Measurements from ENCODE around the gene LRTM2. TPM values are rescaled to one million over a fixed set of nuclear protein-coding genes. Genes with fewer than 3 reads are reported as not detected.

The LRTM2 gene
- total and polyA plus RNA-seq, 2 experiments from 2014 or later: not detected

DNA sequence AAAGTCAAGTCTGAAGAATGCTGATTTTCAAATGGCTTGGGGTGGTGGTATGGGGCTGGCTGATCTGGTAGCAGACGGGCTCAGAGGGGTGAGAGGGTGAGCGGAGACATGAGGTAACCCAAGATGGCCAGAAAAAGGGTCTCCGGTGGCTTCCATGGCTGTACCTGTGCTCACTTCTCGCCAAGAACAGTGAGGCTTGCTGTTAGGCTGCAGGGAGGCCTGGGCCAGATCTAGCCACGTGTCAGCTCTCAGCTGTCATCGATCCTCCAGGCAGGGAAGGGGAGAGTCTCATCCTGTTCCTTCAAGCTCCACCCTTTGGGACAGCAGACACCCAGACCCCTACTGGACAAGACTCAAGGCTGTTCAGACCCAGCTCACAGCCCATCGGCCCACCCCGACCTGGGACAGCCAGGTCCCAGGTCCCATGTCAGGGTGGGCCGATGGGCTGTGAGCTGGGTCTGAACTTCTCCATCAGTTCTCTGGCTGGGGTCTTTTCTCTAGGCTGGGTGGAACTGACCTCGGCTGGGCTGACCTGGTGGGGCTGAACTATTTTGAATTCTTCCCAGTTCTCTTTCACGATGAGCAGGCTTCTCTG, 9.0 kb downstream of the LRTM2 start:
- Histone ChIP-seq H3K36me3 (replicated peaks; ENCODE audit: insufficient read depth, low read depth) (no peaks in the 10 kb centered on the region), H3K27me3 (no peaks in the 10 kb centered on the region), H4K20me1 (ENCODE audit: insufficient read depth, poor library complexity, severe bottlenecking) (no peaks in the 10 kb centered on the region), H3K9me3 (ENCODE audit: low read depth) (no peaks in the 10 kb centered on the region), H3K4me3 (no peak overlapping the region), H3K4me1 (ENCODE audit: insufficient read depth) (no peaks in the 10 kb centered on the region), H3K9me2 (replicated peaks; ENCODE audit: insufficient read depth) (no peaks in the 10 kb centered on the region), H3K79me2 (no peaks in the 10 kb centered on the region), H3K4me2 (no peak overlapping the region), H3K27ac (no peak overlapping the region), H2AFZ (no peak overlapping the region)
- WGBS (ENCODE audit: low lambda C conversion rate, missing lambda C conversion rate): 90% methylated on average over 11 of the region's 11 CpGs
- TF ChIP-seq, protein P1, sequence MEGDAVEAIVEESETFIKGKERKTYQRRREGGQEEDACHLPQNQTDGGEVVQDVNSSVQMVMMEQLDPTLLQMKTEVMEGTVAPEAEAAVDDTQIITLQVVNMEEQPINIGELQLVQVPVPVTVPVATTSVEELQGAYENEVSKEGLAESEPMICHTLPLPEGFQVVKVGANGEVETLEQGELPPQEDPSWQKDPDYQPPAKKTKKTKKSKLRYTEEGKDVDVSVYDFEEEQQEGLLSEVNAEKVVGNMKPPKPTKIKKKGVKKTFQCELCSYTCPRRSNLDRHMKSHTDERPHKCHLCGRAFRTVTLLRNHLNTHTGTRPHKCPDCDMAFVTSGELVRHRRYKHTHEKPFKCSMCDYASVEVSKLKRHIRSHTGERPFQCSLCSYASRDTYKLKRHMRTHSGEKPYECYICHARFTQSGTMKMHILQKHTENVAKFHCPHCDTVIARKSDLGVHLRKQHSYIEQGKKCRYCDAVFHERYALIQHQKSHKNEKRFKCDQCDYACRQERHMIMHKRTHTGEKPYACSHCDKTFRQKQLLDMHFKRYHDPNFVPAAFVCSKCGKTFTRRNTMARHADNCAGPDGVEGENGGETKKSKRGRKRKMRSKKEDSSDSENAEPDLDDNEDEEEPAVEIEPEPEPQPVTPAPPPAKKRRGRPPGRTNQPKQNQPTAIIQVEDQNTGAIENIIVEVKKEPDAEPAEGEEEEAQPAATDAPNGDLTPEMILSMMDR (IDR thresholded peaks at IDR 0.05; ENCODE audit: poor library complexity): no peak
- TF ChIP-seq EZH2phosphoT487 (IDR thresholded peaks at IDR 0.05; ENCODE audit: low read depth, severe bottlenecking, unreplicated experiment): no peak
- TF ChIP-seq EZH2 (IDR thresholded peaks at IDR 0.05; ENCODE audit: borderline replicate concordance): no peak
- DNase-seq (ENCODE audit: low spot score): no peak

DNA sequence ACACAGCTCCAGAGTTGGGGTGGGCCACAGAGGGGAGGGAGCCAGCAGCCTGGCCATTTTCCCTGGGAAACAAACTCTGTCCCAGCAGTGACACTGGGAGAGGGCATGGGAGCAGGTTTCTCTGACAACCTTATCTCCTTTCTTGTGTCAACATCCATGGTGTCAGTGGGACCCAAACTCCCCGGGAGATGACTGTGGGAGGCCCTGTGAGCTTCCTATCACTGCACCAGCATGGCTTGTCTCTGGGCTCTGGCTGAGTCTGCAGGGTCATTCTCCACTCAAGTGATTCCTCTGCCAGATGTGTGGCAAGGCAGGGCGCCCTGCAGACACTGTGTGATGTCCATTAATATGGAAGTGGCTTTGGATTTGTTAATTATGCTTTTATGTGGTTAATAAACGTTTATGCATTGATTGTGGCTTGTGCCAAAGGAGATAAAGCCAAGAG, 10.1 kb downstream of the LRTM2 start:
- whole genome bisulfite sequencing (ENCODE audit: low lambda C conversion rate, missing lambda C conversion rate): 37% methylated on average over 3 of the region's 3 CpGs
- no peaks in the 10 kb centered on the region for H3K36me3 ChIP-seq (replicated peaks; ENCODE audit: insufficient read depth, low read depth)
- no peak overlapping the region for H3K4me2 ChIP-seq
- no peaks in the 10 kb centered on the region for H3K4me1 ChIP-seq (ENCODE audit: insufficient read depth)
- H3K9me2 ChIP-seq (replicated peaks; ENCODE audit: insufficient read depth): no peaks in the 10 kb centered on the region
- H3K27me3 ChIP-seq: no peaks in the 10 kb centered on the region
- no peaks in the 10 kb centered on the region for H3K9me3 ChIP-seq (ENCODE audit: low read depth)
- H3K27ac ChIP-seq: no peak overlapping the region
- H4K20me1 ChIP-seq (ENCODE audit: insufficient read depth, poor library complexity, severe bottlenecking): no peaks in the 10 kb centered on the region
- TF ChIP-seq, protein P1 (IDR thresholded peaks at IDR 0.05; ENCODE audit: poor library complexity): no peak
- no peak for TF ChIP-seq EZH2 (IDR thresholded peaks at IDR 0.05; ENCODE audit: borderline replicate concordance)
- DNase-seq (ENCODE audit: low spot score): no peak
- H2AFZ ChIP-seq: no peak overlapping the region
- H3K4me3 ChIP-seq: no peak overlapping the region
- no peaks in the 10 kb centered on the region for H3K79me2 ChIP-seq

DNA sequence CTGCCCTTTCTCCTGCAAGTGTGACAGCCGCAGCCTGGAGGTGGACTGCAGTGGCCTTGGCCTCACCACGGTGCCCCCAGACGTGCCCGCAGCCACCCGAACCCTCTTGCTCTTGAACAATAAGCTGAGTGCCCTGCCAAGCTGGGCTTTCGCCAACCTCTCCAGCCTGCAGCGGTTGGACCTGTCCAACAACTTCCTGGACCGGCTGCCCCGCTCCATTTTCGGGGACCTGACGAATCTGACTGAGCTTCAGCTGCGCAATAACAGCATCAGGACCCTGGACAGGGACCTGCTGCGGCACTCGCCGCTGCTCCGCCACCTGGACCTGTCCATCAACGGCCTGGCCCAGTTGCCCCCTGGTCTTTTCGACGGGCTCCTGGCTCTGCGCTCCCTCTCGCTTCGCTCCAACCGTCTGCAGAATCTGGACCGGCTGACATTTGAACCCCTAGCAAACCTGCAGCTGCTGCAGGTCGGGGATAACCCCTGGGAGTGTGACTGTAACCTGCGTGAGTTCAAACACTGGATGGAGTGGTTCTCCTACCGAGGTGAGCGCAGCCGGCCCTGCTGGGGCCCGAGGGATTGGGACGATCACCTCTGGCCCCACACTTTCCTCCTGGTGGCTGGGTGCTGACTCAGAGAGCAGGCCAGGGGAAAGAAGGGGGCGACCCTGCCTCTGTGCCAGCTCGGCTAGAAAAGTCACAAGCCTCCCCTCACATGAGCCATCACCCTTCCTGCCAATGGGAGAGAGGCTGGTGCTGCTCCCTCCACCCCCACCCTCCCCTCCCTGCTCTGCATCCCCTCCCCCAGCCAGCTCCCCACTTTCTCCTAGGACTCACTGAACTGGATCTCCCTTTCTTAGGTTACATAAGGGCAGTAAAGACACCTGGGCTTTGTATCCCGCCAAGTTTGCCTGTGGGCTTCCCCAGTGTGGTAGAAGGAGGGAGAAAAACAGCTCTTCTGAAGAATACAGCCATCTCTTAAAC, 10.9 kb downstream of the LRTM2 start:
- no peaks in the 10 kb centered on the region for H3K9me3 ChIP-seq (ENCODE audit: low read depth)
- H3K79me2 ChIP-seq: no peaks in the 10 kb centered on the region
- WGBS (ENCODE audit: low lambda C conversion rate, missing lambda C conversion rate): 22% methylated on average over 33 of the region's 34 CpGs
- no peaks in the 10 kb centered on the region for H3K4me1 ChIP-seq (ENCODE audit: insufficient read depth)
- H3K36me3 ChIP-seq (replicated peaks; ENCODE audit: insufficient read depth, low read depth): no peaks in the 10 kb centered on the region
- H3K4me2 ChIP-seq: no peak overlapping the region
- no peaks in the 10 kb centered on the region for H3K27me3 ChIP-seq
- no peaks in the 10 kb centered on the region for H3K9me2 ChIP-seq (replicated peaks; ENCODE audit: insufficient read depth)
- no peaks in the 10 kb centered on the region for H4K20me1 ChIP-seq (ENCODE audit: insufficient read depth, poor library complexity, severe bottlenecking)
- H2AFZ ChIP-seq: no peak overlapping the region
- no peak overlapping the region for H3K27ac ChIP-seq
- TF ChIP-seq EZH2 (IDR thresholded peaks at IDR 0.05; ENCODE audit: borderline replicate concordance) (no peak), EZH2phosphoT487 (IDR thresholded peaks at IDR 0.05; ENCODE audit: low read depth, severe bottlenecking, unreplicated experiment) (no peak)
- TF ChIP-seq, protein P1 (IDR thresholded peaks at IDR 0.05; ENCODE audit: poor library complexity): no peak
- H3K4me3 ChIP-seq: no peak overlapping the region
- DNase-seq (ENCODE audit: low spot score): peak; percentile 93
